Measurements from ENCODE around the gene C2CD4D.

DNA sequence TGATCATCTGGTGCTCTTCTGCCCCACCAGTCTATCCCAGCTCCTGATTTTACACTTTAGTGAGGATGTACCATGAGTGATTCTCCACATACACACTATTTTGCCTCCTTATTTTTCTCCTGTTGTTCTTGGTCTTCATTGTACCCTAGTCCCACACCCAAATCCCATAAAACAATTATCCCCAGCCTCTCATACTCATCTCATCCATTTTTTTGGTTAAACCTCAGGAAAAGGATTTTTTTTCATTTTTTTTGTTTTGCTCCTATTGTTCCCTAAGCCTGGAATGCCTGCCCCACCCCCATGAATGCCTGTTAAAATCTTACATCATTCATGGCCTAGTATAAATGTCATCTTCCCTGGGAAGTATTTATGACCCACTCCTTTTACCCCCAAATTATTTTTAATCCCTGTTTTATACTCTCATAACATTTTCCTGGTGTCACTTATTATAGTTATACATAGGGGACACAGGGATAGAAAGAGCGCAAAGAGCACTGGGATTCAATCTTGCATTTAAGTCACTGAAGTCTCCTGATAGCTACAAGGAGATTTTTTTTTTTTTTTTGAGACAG, 29.5 kb downstream of the C2CD4D start:
- TF ChIP-seq POU2F2 (IDR thresholded peaks at IDR 0.05; ENCODE audit: low read depth, low read length): no peak
- TF ChIP-seq POLR2A (IDR thresholded peaks at IDR 0.05; ENCODE audit: low read depth, low read length): no peak
- no peak for TF ChIP-seq POLR2AphosphoS5 (IDR thresholded peaks at IDR 0.05; ENCODE audit: low read depth, low read length)
- TF ChIP-seq TAF1 (IDR thresholded peaks at IDR 0.05; ENCODE audit: low read depth, low read length): no peak
- no peak for TF ChIP-seq PAX5 (IDR thresholded peaks at IDR 0.05; ENCODE audit: insufficient read depth, low read length, severe bottlenecking)
